Inflammatory macrophage (primary cell): ENCODE measurements around the gene ZNF578.
"Not testable (repeated sequence)": the region's sequence is repeated elsewhere in the genome, so short reads cannot be mapped to it uniquely, and the experiment has no call there.

Experiments used
- DNase-seq, 2 donors: peaks; one replicate each; pipeline ENCODE4 v3.0.0-alpha.2; 2020 to 2022

Gene ZNF578

GRCh38 chr19:52516191-52516590, 62.8 kb downstream of the ZNF578 start:
- DNase-seq, result no peak

GRCh38 chr19:52518646-52519045, 65.3 kb downstream of the ZNF578 start:
- no peak for DNase-seq

- not testable (repeated sequence) for DNase-seq
Observed at GRCh38 chr19:52519175-52519574, 65.8 kb downstream of the ZNF578 start.

GRCh38 chr19:52520013-52520412, 66.7 kb downstream of the ZNF578 start:
- no peak for DNase-seq

- no peak for DNase-seq
Observed at GRCh38 chr19:52522551-52522950, 69.2 kb downstream of the ZNF578 start.

GRCh38 chr19:52524086-52524485, 70.7 kb downstream of the ZNF578 start:
- DNase-seq, result no peak

- DNase-seq, result peak; percentile 90 to 96
Observed at GRCh38 chr19:52527134-52527955, 74.0 kb downstream of the ZNF578 start, which contains the start of gene ZNF808. Gene ZNF808, plus strand, starts transcription at chr19:52527668. Its CDS starts 15,617 bp downstream, at chr19:52543285.

GRCh38 chr19:52527956-52528351, 74.6 kb downstream of the ZNF578 start:
- no peak for DNase-seq

- no peak for DNase-seq
Observed at GRCh38 chr19:52532480-52532879, 79.1 kb downstream of the ZNF578 start.

- peak; percentile 71 to 78 for DNase-seq
Observed at GRCh38 chr19:52533901-52534300, 80.5 kb downstream of the ZNF578 start.

- not testable (repeated sequence) for DNase-seq
Observed at GRCh38 chr19:52535385-52535770, 82.0 kb downstream of the ZNF578 start.

- peak; percentile 57 to 80 for DNase-seq
Observed at GRCh38 chr19:52535771-52536447, 82.6 kb downstream of the ZNF578 start.

- peak in 1 of 2 donors; percentile 16 for DNase-seq
Observed at GRCh38 chr19:52536448-52536800, 83.1 kb downstream of the ZNF578 start.

- DNase-seq, result peak; percentile 48 to 58
Observed at GRCh38 chr19:52538815-52539214, 85.5 kb downstream of the ZNF578 start.

GRCh38 chr19:52541176-52541575, 87.8 kb downstream of the ZNF578 start:
- DNase-seq, result not testable (repeated sequence)

GRCh38 chr19:52541608-52542007, 88.3 kb downstream of the ZNF578 start:
- DNase-seq, result no peak

- DNase-seq, result not testable (repeated sequence)
Observed at GRCh38 chr19:52542541-52542940, 89.2 kb downstream of the ZNF578 start.

GRCh38 chr19:52542984-52543664, 89.8 kb downstream of the ZNF578 start:
- peak; percentile 3 to 48 for DNase-seq

- DNase-seq, result no peak
Observed at GRCh38 chr19:52554216-52554971, 101.0 kb downstream of the ZNF578 start.

- no peak for DNase-seq
Observed at GRCh38 chr19:52557231-52557995, 104.1 kb downstream of the ZNF578 start.

GRCh38 chr19:52558732-52559445, 105.5 kb downstream of the ZNF578 start:
- not testable (repeated sequence) for DNase-seq
